Activated naive CD8-positive, alpha-beta T cell treated with anti-CD3 and anti-CD28 coated beads for 36 hours (primary cell): ENCODE data around the gene APBA2. TPM values are rescaled to one million over a fixed set of nuclear protein-coding genes. Genes with fewer than 3 reads are reported as not detected.
A peak's percentile ranks its signal among the peaks of the same experiment; 100 is the strongest.
"Not testable (repeated sequence)": the region's sequence is repeated elsewhere in the genome, so short reads cannot be mapped to it uniquely, and the experiment has no call there.

Source experiments
- DNase-seq: peaks from one replicate; pipeline ENCODE4 v3.0.0; 2021
- H3K27ac Mint-ChIP-seq: one replicate; pipeline ENCODE4 v1.8.0; 2022; ENCODE audit warnings: mild to moderate bottlenecking, moderate library complexity, mixed read lengths
- H3K27me3 Mint-ChIP-seq: one replicate; pipeline ENCODE4 v1.8.0; 2022; ENCODE audit warnings: mild to moderate bottlenecking, mixed read lengths
- H3K36me3 Mint-ChIP-seq: one replicate; pipeline ENCODE4 v1.8.0; 2021; ENCODE audit warnings: mild to moderate bottlenecking, mixed read lengths
- H3K4me1 Mint-ChIP-seq: one replicate; pipeline ENCODE4 v1.8.0; 2021; ENCODE audit warnings: mixed read lengths
- H3K4me3 Mint-ChIP-seq: one replicate; pipeline ENCODE4 v1.8.0; 2022; ENCODE audit warnings: mild to moderate bottlenecking, moderate library complexity, mixed read lengths
- H3K9me3 Mint-ChIP-seq: one replicate; pipeline ENCODE4 v1.8.0; 2022; ENCODE audit warnings: mixed read lengths
- total RNA-seq, 2 experiments: library from RNA; stranded (reverse); gene quantifications; one replicate each; pipeline ENCODE4 v1.2.3, GENCODE V29; 2021

APBA2 gene
- 10 to 100 TPM; 29.2 to 34.1 TPM for total RNA-seq

DNA sequence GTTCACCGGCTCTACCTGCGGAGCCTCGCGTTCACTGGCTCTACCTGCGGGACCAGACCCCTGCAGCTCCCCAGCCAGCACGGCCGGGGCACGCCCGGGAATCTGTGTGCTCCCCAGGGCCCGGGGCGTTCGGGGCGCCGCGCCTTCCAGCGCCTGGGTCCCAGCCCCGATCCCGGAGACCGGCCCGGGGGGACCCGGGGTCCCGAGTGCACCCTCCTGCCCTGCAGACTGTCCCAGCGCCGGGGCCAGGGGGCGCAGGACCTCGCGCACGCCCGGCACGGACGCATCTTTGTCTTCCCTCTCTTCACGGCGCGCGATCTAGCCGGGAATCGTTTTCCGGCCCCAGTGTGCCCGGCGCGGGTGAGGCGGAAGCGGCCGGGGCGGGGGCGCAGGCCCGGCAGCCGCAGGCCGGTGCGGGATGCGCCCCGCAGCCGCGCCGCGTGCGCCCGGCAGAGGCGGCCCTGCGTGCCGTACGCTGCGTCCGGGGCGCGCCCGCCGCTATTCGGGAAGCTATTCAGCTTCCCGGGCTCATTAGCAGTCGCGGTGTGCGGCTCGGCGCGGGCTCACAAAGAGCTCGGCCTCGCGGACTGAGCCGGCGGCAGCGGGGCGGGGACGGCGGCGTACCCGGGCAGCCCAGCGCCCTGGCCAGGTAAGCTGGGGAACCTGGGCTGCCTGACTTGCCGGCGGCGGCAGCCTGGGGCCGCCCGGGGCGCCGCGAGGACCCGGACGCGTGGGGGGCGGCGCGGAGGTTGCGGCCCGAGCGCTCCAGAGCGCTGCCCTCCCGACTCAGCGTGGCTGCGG lies at the start of gene APBA2:
TSS of gene APBA2 (plus strand) at position 345 of the 801 bp plus-strand sequence. CDS start 167,911 bp downstream, outside the sequence.
- Mint-ChIP-seq H3K4me1 (peaks cover 45% of the 10 kb centered on the region), H3K4me3 (peak within 1 kb of the TSS; percentile 83), H3K36me3 (peaks cover 8% of the 10 kb centered on the region), H3K27me3 (no peaks in the 10 kb centered on the region), H3K9me3 (no peaks in the 10 kb centered on the region), H3K27ac (peak within 1 kb of the TSS; percentile 85)
- peak; percentile 61 for DNase-seq

DNA sequence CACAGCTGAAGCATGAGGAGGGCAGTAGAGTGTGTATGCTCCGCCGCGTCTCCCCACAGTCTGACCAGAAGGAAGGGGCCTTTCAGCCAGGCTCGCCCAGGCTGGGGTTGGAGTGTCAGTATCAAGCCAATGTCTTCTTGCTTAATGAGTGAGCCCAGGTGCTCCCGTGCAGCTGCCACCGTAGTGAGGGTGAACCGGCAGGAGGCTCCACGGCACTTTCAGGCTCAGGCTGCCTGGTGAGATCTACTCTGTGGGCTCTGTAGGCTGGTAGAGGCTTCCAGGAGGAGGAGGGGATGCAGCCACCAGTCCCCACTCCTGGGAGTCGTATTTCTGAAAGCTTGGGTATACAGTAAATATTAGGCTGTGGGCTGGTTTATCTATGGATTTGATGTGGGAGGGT lies 45.5 kb upstream of the APBA2 start:
- not testable (repeated sequence) for DNase-seq, H3K4me3 Mint-ChIP-seq, H3K27ac Mint-ChIP-seq, H3K9me3 Mint-ChIP-seq, H3K27me3 Mint-ChIP-seq, H3K4me1 Mint-ChIP-seq, H3K36me3 Mint-ChIP-seq

DNA sequence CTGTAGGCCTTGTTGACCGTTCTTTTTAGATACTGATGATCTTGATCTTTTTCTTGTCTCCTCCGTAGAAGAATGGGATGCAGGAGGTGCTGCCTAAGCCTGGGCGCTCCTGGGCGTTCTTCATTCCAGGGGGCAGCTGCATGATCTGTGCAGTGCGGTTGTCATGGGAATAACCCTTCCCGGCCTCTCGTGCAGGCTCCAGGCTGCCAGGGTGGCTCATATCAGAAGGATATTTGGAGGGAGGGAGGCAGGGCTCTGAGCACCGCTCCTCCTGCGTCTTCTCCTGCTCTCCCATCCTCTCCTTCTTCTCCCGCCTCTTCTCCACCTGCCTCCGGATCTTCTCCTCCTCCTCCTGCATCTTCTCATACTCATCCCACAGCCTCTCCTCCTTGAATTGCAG lies 43.6 kb upstream of the APBA2 start:
- H3K9me3 Mint-ChIP-seq, H3K27me3 Mint-ChIP-seq, H3K4me3 Mint-ChIP-seq, H3K4me1 Mint-ChIP-seq, DNase-seq, H3K27ac Mint-ChIP-seq, H3K36me3 Mint-ChIP-seq: not testable (repeated sequence)

DNA sequence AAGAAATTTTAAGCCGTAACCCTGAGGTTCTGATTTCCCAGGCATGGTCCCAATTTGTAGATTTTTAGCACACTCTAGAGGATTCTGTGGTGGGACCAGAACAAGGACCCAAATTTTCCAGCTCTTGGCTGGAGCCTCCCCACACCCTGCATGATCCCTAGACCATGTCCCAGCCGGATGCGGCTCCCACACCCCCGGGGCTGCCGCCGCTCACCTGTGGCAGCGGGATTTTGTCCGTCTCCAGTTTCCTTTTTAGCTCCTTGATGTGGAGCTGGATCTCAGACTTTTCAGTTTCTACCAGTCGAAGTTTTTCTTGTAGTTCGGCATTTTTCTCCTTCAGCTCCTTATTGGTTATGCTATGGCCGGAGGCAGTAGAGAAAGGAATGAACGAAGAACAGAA lies 42.3 kb upstream of the APBA2 start:
- H3K27me3 Mint-ChIP-seq, DNase-seq, H3K9me3 Mint-ChIP-seq, H3K4me3 Mint-ChIP-seq, H3K36me3 Mint-ChIP-seq, H3K27ac Mint-ChIP-seq: not testable (repeated sequence)
- peaks cover 11% of the 10 kb centered on the region for H3K4me1 Mint-ChIP-seq

DNA sequence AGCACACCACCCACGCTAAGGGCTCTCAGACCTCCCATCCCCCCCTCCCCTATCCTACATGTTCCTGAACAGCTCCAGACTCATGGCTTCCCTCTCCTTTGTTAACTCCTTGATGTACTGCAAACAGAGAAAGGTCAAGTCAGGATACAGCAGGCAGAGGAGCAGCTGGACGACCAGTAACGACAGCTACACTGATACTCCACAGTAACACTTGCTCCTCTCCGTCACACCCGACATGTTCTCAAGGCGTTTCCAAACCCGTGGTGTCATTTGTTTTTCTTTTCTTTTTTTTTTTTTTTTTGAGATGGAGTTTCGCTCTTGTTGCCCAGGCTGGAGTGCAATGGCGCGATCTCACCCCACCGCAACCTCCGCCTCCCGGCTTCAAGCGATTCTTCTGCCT lies 41.6 kb upstream of the APBA2 start:
- H3K27ac Mint-ChIP-seq, DNase-seq, H3K9me3 Mint-ChIP-seq, H3K4me3 Mint-ChIP-seq, H3K27me3 Mint-ChIP-seq: not testable (repeated sequence)
- Mint-ChIP-seq H3K36me3 (peaks cover 10% of the 10 kb centered on the region), H3K4me1 (peaks cover 11% of the 10 kb centered on the region)

DNA sequence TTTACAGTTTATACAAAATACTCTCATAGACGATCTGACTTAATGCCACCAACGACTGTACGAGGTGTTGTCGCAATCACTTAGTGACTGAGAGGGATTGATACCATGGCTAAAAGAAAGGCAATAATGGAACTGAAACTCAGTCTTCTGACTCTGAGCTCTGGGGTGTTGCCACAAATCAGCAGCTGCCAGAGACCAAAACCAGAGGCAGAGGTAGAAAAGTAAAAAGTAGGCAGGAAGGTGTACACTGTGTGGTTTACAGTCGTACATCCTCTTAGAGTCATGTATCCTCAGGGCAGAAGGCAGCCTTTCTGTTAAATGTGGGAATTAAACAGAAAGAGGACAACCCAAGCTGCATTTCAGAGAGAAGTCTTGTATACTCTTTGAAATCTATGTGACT lies 38.5 kb upstream of the APBA2 start:
- not testable (repeated sequence) for H3K9me3 Mint-ChIP-seq, H3K27ac Mint-ChIP-seq, H3K4me3 Mint-ChIP-seq, H3K27me3 Mint-ChIP-seq
- Mint-ChIP-seq H3K4me1 (peaks cover 11% of the 10 kb centered on the region), H3K36me3 (peaks cover 10% of the 10 kb centered on the region)
- peak; percentile 13 for DNase-seq

DNA sequence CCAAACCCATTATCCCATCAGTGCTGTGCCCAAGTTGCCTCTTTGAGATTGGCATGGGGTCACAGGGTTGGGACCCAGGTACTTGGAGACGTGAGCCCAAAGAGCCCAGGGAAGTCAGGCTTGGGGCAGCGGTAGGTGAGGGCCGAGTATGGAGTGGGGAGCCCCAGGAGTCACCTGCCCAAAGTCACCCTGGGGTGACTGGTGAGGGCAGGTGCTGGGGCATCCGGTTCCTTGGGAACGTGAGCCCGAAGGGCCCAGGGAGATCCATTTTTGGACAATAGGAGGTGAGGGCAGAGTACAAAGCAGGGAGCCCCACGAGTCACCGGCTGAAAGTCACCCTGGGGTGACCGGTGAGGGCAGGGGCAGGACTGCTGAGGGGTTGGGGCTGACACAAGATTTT lies 37.8 kb upstream of the APBA2 start:
- peaks cover 11% of the 10 kb centered on the region for H3K4me1 Mint-ChIP-seq
- not testable (repeated sequence) for H3K27me3 Mint-ChIP-seq, H3K27ac Mint-ChIP-seq, H3K9me3 Mint-ChIP-seq, H3K4me3 Mint-ChIP-seq, DNase-seq
- peaks cover 10% of the 10 kb centered on the region for H3K36me3 Mint-ChIP-seq

DNA sequence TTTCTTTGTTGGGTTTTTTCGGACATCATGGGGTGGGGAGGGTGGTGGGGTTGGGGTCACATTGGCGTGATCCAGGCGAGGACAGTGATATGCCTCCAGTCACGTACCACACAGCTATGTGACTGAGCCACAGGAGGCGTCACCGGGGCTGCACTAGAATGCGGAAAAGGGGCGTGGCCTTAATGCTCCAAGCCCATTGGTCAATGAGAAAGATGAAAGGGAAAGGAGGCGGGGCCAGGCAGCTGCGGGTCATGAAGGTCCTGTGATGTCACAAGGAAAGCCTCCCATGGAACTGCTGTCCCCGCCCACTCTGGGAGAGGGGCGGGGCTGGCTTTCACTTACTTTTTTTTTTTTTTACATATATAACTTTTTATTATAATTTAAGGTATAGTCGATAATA lies 37.3 kb upstream of the APBA2 start, which contains the start of gene GOLGA6L7:
TSS of gene GOLGA6L7 (minus strand) at position 124 of the 400 bp plus-strand sequence. CDS start at position 29, 95 bp downstream.
- H3K4me3 Mint-ChIP-seq, H3K27me3 Mint-ChIP-seq, H3K27ac Mint-ChIP-seq, H3K9me3 Mint-ChIP-seq: not testable (repeated sequence)
- peak; percentile 35 for DNase-seq
- Mint-ChIP-seq H3K4me1 (peaks cover 12% of the 10 kb centered on the region), H3K36me3 (peaks cover 10% of the 10 kb centered on the region)

DNA sequence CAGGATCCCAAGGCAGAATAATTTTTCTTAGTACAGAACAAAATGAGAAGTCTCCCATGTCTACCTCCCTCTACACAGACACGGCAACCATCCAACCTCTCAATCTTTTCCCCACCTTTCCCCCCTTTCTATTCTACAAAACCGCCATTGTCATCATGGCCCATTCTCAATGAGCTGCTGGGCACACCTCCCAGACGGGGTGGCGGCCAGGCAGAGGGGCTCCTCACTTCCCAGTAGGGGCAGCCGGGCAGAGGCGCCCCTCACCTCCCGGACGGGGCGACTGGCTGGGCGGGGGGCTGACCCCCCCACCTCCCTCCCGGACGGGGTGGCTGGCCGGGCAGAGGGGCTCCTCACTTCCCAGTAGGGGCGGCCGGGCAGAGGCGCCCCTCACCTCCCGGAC lies 36.5 kb upstream of the APBA2 start:
- H3K27me3 Mint-ChIP-seq, H3K9me3 Mint-ChIP-seq, H3K27ac Mint-ChIP-seq, H3K4me3 Mint-ChIP-seq, DNase-seq: not testable (repeated sequence)
- peaks cover 15% of the 10 kb centered on the region for H3K4me1 Mint-ChIP-seq
- H3K36me3 Mint-ChIP-seq: peaks cover 10% of the 10 kb centered on the region

DNA sequence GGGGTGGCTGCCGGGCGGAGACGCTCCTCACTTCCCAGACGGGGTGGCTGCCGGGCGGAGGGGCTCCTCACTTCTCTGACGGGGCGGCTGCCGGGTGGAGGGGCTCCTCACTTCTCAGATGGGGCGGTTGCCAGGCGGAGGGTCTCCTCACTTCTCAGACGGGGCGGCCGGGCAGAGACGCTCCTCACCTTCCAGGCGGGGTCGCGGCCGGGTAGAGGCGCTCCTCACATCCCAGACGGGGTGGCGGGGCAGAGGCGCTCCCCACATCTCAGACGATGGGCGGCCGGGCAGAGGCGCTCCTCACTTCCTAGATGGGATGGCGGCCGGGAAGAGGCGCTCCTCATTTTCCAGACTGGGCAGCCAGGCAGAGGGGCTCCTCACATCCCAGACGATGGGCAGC lies 36.0 kb upstream of the APBA2 start:
- H3K9me3 Mint-ChIP-seq, H3K27me3 Mint-ChIP-seq, H3K4me3 Mint-ChIP-seq, H3K27ac Mint-ChIP-seq, DNase-seq: not testable (repeated sequence)
- peaks cover 18% of the 10 kb centered on the region for H3K4me1 Mint-ChIP-seq
- H3K36me3 Mint-ChIP-seq: peaks cover 10% of the 10 kb centered on the region

DNA sequence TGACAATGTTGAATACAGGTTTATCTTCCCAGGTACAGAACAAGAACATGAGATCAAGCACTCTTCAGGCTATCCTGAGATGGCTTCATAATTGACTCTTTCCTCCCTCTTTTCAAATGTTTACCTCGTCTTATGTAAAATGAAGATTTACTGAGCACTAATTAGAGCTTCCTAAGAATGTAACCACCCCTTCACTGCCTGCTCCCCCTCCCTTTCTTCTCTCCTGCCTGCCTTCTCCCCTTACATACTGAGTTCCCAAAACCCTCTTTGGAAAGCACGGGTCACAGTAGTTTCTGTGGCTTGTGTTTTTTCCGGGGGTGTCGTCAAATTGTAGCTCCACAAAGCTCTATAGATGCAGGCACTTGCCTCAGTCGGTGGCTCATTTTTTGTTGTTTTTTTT lies 32.1 kb upstream of the APBA2 start:
- not testable (repeated sequence) for H3K9me3 Mint-ChIP-seq, H3K4me1 Mint-ChIP-seq, H3K4me3 Mint-ChIP-seq, DNase-seq, H3K27me3 Mint-ChIP-seq, H3K27ac Mint-ChIP-seq, H3K36me3 Mint-ChIP-seq

DNA sequence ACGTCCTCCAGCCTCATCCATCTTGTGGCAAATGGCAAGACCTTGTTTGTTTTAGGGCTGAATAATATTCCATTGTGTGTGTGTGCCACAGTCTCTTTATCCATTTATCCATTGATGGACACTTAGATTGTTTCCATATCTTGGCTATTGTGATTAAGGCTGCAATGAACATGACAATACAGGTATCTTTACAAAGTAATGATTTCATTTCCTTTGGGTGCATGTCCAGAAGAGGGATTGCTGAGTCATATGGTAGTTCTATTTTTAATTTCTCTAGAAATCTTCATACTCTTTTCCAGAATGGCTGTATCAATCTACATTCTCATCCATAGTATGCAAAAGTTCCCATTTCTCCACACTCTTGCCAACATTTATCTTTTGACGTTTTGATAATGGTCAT lies 31.2 kb upstream of the APBA2 start:
- H3K9me3 Mint-ChIP-seq, DNase-seq, H3K4me1 Mint-ChIP-seq, H3K27ac Mint-ChIP-seq, H3K4me3 Mint-ChIP-seq, H3K36me3 Mint-ChIP-seq, H3K27me3 Mint-ChIP-seq: not testable (repeated sequence)

DNA sequence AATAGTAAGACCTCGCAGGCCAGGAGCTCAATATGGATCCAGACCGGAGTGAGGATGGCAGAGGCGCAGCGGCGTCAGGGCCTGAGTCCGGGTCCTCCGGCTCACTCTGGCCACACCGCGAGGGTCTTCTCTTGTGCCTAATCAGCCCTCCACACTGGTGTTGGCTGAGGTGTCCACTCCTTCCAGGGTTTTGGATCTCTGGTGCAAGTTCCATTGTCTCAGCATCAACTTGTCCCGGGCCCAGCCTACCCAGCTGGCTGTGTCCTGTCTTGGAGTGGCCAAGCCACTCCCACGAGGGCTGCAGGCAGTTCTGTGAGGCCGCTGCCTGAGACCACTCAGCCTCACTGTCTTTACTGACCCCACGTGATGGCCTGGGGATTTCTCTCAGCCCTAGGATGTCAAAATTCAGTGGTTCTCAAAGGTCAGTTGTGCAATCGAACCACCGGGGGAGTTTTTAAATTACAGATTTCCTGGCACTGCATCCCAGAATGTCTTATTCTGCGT lies 24.7 kb upstream of the APBA2 start:
- H3K4me1 Mint-ChIP-seq: no peaks in the 10 kb centered on the region
- H3K4me3 Mint-ChIP-seq: no peak overlapping the region
- no peak for DNase-seq
- H3K36me3 Mint-ChIP-seq: no peaks in the 10 kb centered on the region
- no peaks in the 10 kb centered on the region for H3K27me3 Mint-ChIP-seq
- no peaks in the 10 kb centered on the region for H3K9me3 Mint-ChIP-seq
- no peak overlapping the region for H3K27ac Mint-ChIP-seq

DNA sequence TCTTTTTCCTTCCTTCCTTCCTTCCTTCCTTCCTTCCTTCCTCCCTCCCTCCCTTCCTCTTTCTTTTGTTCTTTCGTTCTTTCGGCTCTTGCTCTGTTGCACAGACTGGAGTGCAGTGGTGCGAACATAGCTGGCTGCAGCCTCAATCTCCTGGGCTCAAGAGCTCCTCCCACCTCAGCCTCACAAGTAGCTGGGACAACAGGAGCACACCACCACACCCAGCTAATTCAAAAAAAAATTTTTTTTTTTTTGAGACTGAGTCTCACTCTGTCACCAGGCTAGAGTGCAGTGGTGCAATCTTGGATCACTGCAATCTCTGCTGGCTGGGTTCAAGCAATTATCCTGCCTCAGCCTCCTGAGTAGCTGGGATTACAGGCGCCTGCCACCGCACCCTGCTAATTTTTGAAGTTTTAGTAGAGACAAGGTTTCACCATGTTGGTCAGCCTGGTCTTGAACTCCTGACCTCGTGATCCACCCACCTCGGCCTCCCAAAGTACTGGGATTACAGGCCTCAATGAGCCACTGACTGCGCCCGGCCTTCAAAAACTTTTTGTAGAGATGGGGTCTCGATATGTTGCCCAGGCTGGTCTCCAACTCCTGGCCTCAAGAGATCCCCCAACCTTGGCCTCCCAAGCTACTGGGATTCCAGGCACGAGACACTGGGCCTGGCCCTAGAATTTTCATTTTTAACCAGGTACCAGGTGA lies 24.0 kb upstream of the APBA2 start:
- H3K9me3 Mint-ChIP-seq, H3K4me3 Mint-ChIP-seq, DNase-seq, H3K36me3 Mint-ChIP-seq, H3K27me3 Mint-ChIP-seq, H3K4me1 Mint-ChIP-seq, H3K27ac Mint-ChIP-seq: not testable (repeated sequence)

DNA sequence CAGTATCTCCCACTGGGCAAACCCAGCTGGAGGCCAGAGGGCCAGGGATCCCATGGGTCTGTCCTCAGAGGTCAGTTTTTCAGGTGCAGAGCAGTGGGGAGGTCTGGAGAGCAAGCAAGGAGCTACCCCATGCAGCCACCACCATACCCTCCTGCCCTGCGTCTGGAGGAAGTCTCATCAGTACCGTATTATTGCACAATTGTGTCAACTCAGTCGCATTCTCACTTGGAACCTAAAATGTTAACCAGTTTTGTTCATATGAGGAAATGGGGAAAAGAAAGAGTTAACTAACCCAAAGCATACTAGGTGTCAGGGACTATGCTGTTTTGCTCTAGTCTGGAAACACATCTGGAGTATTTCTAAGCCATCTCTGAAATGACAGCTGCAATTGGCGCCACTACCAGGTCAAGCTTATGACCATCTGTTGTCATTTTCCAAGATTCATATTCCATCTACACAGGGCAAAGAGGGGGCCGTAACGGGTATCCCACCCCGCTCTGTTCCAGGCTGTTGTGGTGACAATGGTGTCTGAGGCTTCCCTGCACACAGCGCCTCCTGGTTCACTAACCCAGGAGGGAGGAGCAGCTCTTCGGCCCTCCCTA lies 16.9 kb upstream of the APBA2 start:
- Mint-ChIP-seq H3K9me3 (no peaks in the 10 kb centered on the region), H3K4me3 (no peak overlapping the region), H3K4me1 (no peaks in the 10 kb centered on the region), H3K36me3 (no peaks in the 10 kb centered on the region), H3K27ac (no peak overlapping the region), H3K27me3 (no peaks in the 10 kb centered on the region)
- DNase-seq: no peak
